A673 (cell line): ENCODE data around the gene COMP.

Source experiments
- CTCF ChIP-seq: fragments of 300-800, 200-600 bp; sonication (generic); conservative IDR thresholded peaks from 2 replicates; pipeline ENCODE4 v1.5.1; 2017; ENCODE audit warnings: low read depth, mild to moderate bottlenecking, antibody characterized with exemption, low read length, moderate library complexity, mixed read lengths
- EZH2 ChIP-seq: fragments of 200-600 bp; sonication (generic); IDR thresholded peaks from 2 replicates; pipeline ENCODE4 v1.6.1; 2017; ENCODE audit warnings: borderline replicate concordance, low read depth, mild to moderate bottlenecking, mixed read lengths, antibody characterized with exemption, low read length; ENCODE audit not compliant: poor library complexity, severe bottlenecking

GRCh38 chr19:18774107-18774506 lies 17.0 kb downstream of the COMP start:
- TF ChIP-seq CTCF: no peak
- TF ChIP-seq EZH2: no peak
